Stimulated activated CD4-positive, alpha-beta T cell treated with anti-CD3 and anti-CD28 coated beads, TNF-alpha, amount 100 ng/mL, for 24 hours (primary cell): ENCODE measurements around the gene CAGE1.

Source experiments
- DNase-seq, 3 experiments: peaks; one replicate each; pipeline ENCODE4 v3.0.0-alpha.2; 2020; ENCODE audit warnings: low read depth in 3 of 3

The CAGE1 gene

DNA sequence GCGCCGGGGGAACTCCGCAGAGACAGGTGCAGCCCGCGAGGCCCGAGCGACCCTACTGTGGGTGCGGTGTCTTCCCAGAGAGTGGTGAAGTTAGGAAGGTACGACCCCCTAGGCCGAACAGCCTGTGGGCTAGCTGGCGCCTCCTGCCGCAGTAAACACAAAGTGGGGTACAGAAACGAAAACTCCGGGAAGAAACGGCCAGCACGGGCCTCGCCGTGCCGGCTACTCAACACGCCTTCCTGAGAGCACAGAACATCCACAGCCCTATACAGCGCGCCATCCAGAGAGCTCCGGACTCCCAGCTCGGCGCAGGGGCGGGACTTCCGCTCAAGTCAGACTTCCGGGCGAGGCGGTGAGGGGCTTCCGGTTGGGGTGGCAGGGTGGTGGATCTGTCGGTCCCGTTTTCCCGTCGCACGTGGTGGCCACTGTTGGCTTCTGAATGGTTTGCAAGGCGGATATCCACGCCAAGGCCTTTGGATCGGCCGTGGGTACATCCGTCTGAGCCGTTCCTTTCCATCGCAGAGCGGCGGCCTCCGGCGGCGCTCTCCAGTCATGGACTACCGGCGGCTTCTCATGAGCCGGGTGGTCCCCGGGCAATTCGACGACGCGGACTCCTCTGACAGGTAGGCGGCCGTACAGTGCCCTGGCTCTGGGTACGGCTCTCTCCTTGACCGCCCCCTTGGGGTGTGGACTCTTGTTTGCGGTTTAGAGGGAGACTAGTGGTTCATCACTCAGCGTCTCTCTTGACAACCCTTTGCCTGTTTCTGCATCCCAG, at the start of gene CAGE1, which contains the start of gene RIOK1:
CAGE1 (minus strand) TSS at position 292 of the 775 bp plus-strand sequence. CDS start 2,569 bp downstream, outside the sequence.
RIOK1 (plus strand) TSS at position 358 of the 775 bp plus-strand sequence; CDS start at position 553, 195 bp downstream.
- peak; percentile 91 to 95 (median 93) for DNase-seq

DNA sequence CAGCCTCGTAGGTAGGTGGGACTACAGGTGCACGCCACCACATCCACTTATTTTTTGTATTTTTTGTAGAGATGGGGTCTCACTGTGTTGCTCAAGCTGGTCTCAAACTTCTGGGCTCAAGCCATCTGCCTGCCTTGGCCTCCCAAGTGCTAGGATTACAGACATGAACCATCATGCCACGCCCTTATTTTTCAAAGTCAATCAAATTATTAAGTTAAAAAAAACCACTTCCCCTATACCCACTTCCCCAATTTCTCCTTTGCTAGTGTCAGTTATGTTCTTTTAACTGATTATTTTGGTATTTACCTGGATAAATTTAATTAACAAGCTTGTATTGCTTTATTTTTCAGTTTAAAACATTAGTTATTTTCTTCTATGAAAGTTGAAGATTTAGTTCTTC, 49.7 kb upstream of the CAGE1 start:
- no peak for DNase-seq

DNA sequence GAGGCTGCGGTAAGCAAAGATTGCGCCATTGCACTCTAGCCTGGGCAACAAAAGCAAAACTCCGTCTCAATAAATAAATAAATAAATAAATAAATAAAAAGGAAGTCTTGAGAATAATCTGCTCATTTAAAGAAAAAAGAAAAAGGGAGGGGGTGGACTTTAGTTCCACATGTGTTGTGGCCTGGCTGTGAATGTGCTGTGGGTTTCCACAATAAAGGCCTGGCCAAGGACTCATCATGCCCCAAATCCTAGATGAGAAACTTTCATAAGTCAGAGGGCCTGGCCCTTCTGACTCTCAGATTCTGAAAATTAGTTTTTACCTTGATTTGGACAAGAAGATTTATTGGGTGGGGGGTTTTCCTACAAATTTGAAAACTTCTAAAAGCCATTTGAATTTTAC, 48.5 kb upstream of the CAGE1 start:
- no peak for DNase-seq

DNA sequence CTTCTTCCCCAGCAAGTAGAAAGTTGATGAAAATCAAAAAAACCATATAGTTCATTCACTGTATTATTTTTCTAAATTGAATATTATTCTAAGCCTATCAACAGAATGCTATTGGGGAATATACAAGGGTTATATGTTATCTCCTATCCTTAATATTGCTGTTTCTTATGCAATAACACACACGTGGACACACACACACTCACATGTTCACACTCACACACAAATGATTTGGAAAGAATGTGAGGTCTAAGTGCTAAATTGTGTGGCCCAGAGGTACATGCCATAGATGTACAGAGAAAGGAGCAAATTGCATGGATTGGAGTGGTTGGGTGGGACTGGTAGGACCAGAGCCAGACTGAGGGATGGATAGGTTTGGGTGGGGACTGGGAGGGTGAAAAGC, 45.1 kb upstream of the CAGE1 start:
- DNase-seq = no peak

DNA sequence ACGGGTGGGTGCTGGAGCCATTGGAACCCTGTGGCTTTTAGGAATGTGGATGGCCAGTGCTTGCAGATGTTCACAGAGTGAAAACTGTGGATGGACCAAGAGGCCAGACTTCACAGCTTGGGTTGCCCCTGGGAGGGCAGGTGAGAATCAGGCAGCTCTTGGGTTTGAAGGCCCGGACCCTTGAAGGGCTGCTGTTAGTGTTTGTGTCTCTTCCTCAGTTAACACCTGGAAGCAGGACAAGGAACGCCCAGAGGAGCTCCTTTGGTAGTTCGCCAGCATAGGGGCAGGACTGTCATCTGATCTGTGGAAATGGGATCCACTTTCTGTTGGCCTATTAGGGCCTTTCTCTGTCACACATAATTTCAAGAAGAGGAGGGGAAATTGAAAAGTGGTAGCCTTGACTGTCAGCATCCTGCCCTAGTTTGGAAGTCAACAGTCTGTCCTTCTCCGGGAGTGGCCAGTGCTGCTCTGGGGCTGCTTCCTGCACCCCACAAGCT, 43.6 kb upstream of the CAGE1 start:
- DNase-seq = no peak

DNA sequence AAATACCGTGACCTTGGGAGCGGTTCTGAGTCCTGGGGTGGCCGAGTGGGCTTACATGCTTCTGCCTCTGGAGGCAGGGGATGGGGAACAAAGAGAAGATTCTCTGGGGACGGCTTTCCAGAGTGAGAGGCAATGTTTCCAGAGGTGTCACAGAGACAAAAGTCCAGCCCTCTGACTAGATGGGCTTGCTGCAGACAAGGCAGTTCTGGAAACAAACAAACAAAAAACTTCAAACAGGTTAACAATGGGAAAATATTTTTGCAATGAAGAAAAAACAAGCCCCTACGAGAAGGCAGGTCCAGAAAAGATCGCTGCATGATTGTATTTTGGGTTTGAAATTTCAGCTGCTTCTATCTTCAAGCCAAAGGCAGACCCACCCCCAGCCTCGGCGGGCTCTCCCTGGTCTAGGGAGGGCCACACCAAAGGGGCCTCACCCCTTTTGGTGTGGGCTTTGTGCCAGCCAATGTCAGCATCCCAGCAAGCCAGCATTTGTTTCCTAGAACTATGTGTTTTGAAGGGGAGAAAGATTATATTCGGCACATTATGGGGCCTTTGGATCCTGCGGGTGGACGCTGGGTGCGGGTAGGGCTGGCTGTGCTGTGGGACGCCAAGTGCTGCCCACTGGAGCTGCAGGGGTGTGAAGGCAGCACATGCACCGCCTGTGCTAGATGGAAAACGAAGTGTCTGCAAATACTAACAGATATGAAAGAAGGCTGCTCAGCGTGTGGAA, 43.0 kb upstream of the CAGE1 start:
- DNase-seq = no peak

DNA sequence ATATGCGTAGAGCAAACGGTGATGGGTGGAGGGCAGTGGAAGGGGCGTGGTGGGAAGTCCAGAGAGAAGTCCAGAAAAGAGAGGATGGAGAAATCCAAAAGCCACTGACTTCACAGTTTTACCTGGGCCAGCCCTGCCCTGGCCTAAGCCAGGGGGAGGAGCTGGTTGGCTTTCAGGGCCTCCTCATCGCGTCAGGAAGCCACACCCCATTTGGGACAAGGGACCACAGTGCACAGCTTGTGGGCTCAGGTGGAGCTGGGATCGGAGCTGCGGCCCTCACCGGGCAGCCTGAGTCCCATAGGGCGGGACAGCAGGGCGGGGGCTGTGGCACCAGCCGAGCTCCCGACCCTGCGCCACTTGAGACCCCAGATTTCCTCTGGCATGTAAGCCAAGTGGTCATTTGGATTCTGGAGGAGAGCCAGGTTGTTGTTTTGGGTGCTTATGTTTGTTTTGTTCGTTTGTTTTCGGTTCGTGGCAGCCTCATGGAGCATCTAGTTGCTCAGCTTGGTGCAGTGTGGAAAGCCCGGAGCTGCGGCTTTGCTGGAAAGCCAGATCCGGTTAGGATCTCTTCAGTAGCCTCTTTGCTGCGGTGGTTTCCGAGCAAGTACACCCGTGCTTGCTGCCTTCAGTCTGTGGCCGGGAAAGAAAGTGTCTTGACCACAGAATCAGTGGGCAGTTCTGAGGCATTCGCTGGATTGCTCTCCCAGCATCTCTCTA, 42.3 kb upstream of the CAGE1 start:
- no peak for DNase-seq

DNA sequence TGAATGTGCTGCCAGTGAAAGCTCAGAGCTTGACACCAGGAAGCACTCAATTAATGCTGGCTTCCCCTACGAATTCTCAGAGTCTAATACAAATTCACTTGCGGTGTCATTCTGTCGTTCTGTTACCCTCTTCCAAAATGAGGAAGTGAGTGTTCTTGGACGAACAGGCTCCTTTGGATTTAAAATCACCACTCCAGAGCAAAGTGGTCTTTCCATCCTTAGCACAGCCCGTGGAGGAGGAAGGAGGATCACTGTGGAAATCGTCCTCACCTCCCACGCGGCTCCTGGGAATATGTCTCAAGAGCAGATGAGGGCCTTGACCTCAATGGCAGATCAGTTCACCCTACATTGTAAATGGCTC, 41.8 kb upstream of the CAGE1 start:
- DNase-seq = no peak

DNA sequence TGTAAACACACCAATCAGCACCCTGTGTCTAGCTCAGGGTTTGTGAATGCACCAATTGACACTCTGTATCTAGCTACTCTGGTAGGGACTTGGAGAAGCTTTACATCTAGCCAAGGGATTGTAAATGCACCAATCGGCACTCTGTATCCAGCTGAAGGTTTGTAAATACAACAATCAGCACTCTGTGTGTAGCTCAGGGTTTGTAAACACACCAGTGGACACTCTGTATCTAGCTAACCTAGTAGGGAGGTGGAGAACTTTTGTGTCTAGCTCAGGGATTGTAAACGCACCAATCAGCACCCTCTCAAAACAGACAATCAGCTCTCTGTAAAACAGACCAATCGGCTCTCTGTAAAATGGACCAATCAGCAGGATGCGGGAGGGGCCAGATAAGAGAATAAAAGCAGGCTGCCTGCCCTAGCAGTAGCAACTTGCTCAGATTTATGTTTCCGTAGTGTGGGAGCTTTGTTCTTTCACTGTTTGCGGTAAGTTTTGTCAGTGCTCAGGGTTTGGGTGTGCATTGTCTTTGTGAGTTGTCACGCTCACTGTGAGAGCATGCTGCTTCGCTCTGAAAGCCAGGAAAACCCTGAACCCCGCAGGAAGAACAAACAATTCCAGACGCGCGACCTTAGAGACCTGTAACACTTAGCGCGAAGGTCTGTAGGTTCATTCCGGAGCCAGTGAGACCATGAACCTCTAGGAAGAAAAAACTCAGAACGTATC, 37.1 kb upstream of the CAGE1 start:
- DNase-seq = no peak

DNA sequence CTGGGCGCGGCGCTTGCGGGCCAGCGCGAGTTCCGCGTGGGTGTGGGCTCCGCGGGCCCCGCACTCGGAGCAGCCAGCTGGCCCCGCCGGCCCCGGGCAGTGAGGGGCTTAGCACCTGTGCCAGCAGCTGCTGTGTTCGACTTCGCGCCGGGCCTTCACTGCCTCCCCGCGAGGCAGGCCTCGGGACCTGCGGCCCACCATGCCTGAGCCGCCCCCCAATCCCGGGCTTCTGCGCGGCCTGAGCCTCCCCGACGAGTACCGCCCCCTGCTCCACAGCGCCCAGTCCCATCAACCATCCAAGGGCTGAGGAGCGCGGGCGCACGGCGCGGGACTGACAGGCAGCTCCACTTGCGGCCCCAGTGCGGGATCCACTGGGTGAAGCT, 36.3 kb upstream of the CAGE1 start:
- DNase-seq = no peak

DNA sequence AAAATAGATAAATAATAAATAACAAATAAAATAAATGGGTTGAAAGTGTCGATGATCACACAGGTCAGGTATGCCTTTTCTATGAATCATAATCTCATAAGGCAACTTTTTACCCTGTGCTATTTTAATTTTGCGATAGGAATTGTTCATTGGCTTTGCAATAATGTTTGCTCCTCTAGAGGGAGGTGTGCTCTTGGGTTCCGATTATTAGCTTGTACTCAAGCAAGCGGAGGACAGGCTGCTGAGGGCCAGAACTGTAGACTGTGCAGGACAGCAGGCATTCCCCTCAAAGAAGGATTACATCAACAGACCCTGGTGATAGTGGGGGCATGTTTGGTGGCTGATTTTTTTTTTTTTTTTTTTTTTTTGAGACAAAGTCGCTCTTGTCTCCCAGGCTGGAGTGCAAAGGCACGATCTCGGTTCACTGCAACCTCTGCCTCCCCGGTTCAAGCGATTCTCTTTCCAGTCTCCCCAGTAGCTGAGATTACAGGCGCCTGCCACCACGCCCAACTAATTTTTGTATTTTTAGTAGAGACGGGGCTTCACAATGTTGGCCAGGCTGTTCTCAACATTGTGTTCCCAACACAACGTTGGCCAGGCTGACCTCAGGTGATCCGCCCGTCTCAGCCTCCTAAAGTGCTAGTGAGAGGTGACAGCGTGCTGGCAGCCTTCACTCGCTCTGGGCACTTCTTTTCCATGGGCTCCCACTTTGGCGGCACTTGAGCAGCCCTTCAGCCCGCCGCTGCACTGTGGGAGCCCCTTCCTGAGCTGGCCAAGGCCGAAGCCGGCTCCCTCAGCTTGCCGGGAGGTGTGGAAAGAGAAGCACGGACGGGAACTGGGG, 35.6 kb upstream of the CAGE1 start:
- DNase-seq = no peak

DNA sequence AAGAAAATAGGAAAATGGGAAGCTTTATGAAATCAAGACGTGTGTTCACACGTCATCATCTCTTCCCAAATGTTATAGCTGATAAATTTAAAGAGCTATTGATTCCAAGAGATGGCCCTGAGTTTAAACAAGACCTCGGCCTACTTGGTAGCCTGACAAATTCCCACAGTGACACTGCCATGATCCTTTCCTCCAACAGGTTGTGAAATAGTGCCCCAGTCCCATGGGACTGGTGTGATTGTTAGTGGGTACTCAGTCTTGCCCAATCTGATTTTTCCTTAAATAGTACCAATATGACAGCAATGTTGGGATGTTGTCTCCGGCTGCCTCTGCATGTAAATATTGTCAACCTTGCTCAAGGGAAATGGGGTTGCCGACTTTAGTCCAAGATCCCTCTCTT, 34.5 kb upstream of the CAGE1 start:
- no peak for DNase-seq

DNA sequence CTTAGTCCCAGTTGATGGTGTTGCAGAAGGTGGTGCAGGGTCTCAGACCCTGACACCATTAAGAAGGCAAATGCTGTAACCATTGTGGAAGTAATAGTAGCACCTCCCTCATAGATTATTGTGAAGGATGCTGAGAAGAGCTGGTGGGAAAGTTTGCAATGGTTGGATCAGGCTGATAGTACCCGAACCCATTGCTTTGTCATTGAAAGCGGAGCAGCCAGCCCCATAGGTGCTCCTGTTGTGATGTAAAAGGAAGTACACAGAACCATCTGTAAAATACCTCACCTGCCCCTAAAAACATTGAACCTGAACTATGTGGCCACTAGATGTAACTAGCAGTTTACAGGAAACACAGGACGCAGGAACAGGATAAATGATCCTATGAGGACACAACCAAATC, 31.5 kb upstream of the CAGE1 start:
- DNase-seq = no peak

DNA sequence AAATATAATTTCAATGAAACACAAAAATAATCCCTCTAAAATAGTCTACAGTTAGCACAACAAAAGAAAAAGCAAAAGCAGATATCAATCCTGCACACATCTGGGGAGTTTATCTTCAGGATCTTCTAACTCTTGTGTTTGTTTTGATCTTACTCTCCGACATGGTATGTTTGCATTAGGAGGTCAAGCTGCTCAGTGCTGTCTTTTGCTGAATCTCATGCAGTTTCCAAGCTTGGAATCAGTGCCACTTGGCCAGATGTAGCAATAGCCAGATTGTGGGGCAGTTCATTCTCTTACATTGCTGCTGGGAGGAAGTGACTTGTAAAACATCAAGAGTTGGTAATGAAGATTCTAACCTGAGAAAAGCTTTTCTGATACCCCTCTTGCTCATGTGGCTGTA, 29.5 kb upstream of the CAGE1 start:
- DNase-seq = no peak

DNA sequence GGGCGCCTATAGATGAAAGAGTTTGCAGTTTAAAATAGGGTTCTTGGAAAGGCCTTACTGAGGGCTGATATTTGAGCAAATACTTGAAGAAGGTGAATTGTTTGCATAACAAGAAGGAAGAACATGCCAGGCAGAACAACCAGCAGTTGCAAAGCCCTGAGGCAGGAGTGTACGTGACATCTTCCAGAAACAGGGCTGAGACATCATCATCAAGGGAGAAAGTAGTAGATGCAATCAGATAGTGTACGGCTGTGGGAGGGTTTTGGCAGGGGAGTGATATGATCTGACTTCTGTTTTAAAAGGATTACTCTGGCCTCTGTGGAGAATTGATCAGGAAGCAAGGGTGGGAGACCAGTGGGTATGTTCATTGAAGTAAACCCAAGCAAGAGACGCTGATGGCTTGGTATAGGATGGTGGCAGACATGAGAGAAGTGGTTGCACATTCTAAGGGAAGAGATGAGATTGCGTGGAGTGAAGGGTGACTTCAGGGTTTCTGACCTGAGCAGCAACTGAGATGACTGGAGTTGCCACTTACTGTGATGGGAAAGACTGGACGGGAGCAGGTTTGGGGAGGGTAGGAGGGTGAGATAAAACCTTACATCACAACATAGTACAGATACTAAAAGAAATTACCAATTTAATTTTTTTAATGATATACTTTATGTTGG, 28.8 kb upstream of the CAGE1 start:
- no peak for DNase-seq

DNA sequence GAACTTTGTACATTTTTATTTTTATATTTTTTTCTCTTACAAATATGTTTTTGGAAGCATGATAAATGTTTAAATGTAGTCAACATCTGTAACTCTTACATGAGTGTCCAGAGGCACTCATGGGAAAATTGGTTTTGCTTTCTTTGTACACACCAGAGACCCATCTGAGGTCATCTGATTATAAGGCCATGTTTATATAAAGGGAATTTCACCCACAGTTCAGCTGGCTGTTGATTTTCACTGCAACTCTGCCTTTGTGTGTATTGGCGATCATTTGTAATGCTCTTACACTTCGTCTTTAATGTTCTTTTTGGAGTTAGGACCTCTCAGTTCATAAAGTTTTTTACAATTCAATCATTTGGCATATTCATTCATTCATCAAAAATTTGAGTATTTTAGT, 28.1 kb upstream of the CAGE1 start:
- DNase-seq = no peak

DNA sequence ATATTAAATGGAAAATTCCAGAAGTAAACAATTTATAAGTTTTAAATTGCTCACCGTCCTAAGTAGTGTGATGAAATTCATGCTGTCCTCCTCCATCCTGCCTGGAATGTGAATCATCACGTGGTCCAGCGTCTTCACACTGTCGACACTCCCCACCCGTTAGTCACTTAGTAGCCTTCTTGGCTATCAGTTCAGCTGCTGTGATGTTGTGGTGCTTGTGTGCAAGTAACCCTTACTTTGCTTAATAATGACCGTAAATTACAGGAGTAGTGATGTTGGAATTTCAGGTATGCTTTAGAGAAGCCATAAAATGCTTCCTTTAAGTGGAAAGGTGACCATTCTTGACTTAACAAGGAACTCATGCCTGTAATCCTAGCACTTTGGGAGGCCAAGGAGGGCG, 25.3 kb upstream of the CAGE1 start:
- DNase-seq = no peak

DNA sequence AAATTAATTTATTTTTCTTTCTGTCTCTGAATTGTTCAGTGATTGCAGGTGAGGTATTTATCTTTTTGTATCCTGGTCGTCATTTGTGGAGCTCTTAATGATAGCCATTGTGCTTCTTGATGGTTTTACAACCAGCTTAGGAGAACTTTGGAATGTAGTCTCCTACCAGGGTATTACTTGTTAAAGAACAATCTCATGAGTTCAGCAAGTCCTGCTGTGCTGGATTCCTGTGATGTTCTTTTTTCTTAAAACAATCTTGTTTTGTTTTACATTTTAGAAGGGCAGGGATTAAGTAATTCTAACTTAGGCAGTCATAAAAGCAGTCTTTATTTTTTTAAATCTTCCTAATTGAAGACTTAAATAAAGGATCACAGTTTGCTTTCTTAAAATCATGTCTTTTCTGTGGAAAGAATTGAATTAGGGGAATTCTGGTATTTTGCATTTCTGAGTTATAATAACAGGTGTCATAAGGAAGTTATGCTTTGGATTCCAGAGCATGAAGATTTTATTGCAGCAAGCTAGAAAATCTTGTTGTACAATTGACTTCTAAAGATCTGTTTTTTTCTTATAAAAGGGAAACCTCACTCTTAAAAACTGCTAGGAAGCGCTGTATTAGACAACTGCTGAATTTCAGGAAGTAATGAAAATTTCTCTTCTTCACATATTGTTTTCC, 23.7 kb upstream of the CAGE1 start:
- DNase-seq = no peak

DNA sequence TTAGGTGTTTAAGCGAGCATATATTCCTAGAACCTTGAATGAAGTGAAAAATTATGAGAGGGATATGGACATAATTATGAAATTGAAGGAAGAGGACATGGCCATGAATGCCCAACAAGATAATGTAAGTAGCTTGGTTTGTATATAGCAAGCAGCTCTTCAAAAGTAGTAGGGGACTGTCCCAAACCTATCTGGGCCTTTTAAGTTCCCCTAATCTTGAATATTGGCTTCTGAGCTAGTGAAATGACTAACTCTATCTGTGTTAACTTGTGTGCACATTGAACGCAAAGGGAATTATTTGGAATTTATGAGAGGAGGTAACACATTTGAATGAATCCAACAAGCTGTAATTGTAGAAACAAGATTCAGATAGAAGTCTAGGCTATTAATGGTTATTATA, 21.8 kb upstream of the CAGE1 start:
- DNase-seq = no peak

DNA sequence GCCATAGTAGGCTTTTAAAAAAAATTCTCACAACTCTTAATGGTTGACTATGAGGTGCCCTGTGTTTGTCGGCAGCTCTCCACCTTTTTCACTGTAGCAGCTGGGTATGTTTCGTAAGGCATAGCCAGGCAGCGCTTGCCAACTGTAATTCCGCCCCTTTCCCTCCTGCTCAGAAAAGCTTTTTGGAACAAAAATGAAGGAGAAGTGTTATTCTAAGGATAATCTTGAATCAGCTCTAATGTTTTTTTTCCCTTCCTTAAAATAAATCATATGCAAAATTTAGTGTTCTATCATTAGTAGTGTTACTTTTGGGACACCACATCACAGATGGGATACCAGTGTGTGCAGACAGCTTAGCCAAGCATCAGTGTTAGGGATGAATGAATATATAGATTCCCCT, 21.3 kb upstream of the CAGE1 start:
- no peak for DNase-seq
